ENCODE results near the gene HS3ST3A1.

HS3ST3A1 gene

DNA sequence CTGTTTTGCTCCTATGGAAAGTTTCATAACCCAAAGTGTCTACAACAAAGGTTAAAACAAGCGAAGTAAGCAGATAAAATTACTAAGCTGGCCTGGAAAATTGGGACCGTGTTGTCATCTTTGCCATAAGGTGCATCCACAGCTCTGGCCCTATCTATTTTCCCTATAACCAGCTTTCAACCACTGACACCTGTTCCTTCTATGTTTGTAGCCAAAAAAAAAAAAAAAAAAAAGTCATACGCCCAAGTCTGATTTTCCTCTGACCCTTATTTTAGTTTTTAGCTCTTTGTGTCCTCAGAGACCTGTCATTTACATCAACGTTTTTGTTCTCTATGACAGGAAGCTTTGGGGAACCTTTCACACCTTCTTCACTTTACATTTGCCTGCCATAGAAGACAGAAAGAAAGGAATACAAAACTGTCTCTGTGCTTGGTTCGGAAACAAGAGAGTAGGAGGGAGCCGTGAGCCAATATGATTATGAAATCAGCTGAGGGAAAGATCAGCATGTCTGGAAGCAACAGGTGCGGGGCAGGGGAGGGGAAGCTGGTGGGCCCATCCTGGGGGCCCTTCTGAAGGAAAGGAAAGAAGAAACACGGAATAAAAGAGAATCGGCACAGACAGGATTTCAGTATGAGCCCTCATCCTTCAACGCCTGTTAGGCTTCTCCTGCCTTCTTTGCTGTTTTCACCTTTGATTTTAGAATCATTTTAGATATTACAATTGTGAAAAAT lies 8.5 kb downstream of the HS3ST3A1 start:
- Mint-ChIP-seq H3K27ac (no peak overlapping the region), H3K27me3 (peaks cover 15% of the 10 kb centered on the region), H3K4me3 (no peak overlapping the region), H3K9me3 (no peaks in the 10 kb centered on the region), H3K36me3 (ENCODE audit: low read depth) (no peaks in the 10 kb centered on the region), H3K4me1 (ENCODE audit: low read depth) (no peaks in the 10 kb centered on the region)

DNA sequence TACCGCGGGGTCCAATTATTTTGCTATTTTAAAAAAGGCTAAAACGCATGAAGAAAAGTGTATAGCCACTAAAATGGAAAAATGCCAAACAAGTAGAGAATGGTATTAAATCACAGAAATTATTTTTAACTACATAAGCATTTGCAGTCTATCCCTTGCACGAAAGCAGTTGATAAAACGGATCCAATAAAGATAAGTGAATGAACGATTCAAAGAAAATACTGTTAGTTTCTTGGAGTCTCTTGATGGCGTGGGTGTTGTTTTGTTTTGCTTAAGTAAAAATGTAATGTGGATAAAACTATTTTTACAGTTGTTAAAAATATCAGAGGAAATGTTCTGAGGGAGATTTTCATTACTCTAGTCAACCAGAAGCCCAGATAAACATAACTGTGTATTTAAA lies 9.3 kb downstream of the HS3ST3A1 start:
- Mint-ChIP-seq H3K4me1 (ENCODE audit: low read depth) (no peaks in the 10 kb centered on the region), H3K27ac (no peak overlapping the region), H3K9me3 (no peaks in the 10 kb centered on the region)

DNA sequence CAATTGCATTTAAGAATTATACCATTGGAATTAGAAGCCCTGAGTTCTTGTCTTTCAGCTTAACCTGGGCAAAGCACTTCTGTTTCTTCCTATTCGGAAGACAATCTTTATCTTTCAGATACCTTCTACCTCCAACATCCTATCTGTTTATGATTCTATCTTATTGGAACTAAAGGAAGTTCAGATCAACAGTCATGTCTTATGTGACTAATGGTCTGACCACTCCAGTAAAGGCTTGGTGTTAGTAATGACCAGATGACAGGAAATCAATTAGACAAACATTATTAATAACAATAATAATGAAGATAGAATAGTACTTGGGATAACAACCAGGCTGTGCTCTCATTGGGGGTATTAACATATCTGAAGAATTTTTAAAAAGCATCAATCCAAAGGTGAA lies 11.3 kb downstream of the HS3ST3A1 start:
- peaks cover 6% of the 10 kb centered on the region for H3K27me3 Mint-ChIP-seq
- H3K36me3 Mint-ChIP-seq (ENCODE audit: low read depth) = no peaks in the 10 kb centered on the region
- H3K9me3 Mint-ChIP-seq = no peaks in the 10 kb centered on the region
- H3K4me3 Mint-ChIP-seq = no peak overlapping the region
- H3K4me1 Mint-ChIP-seq (ENCODE audit: low read depth) = no peaks in the 10 kb centered on the region
- H3K27ac Mint-ChIP-seq = no peak overlapping the region

More for the DNA sequence above, 9.3 kb downstream of the HS3ST3A1 start:
- Mint-ChIP-seq H3K27me3 (peaks cover 8% of the 10 kb centered on the region), H3K4me3 (no peak overlapping the region), H3K36me3 (ENCODE audit: low read depth) (no peaks in the 10 kb centered on the region)

DNA sequence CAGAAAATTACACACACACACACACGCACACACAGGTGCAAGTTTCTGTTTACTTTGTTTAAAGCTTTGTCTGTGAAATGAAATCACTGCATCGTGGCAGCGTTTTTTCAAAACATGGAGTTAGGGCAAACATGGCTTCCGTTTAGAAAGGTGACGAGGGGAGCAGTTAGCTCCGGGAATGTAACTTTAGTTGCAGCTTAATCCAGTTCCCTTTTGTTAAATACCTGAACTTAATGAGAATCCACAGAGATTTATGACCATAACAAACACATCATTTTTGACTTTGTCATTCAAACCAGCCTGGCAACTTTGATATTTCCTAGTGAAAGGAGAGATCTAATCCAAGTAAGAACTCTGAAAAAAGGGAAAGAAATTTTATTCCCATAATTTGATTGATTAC lies 12.1 kb downstream of the HS3ST3A1 start:
- Mint-ChIP-seq H3K27me3 (no peaks in the 10 kb centered on the region), H3K4me3 (no peak overlapping the region), H3K36me3 (ENCODE audit: low read depth) (no peaks in the 10 kb centered on the region), H3K9me3 (no peaks in the 10 kb centered on the region), H3K4me1 (ENCODE audit: low read depth) (no peaks in the 10 kb centered on the region), H3K27ac (no peak overlapping the region)

DNA sequence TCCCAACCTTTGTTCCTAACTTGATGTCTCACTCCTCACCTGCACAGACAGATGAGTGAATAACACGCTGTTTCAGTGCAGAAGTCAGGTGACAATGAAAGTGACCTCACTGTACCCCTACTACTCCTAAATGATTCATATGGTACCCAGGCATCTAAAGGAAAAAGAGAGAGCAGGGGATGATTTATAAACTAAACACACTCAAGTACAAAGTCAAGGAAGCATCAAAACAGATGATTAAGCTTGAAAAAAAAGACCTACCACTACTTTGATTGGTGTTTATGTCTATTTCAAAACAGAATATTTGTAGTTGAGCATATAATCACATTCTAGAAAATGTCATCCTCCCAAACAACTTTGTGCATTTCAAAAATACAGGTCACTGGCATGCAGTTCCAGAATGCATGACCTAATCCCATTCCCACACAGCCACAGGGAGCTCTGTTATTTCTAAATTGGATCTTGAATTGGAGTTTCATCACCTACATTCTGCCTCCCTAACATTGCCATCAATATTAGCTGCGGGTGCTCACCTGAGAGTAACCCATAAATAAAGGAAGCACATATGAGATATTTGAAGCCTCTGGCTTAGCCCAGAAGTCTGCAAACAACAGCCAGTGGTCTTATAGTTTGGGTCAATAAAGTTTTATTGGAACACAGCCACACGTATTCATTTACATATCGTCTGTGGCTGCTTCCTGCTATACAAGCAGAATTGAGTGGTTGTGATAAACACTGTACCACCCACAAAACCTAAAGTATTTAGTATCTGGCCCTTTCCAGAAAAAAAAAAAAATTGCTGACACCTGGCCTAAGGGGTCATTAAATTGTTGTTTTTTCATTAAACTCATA lies 14.0 kb downstream of the HS3ST3A1 start:
- no peak overlapping the region for H3K27ac Mint-ChIP-seq
- H3K27me3 Mint-ChIP-seq = peaks cover 2% of the 10 kb centered on the region
- no peaks in the 10 kb centered on the region for H3K4me1 Mint-ChIP-seq (ENCODE audit: low read depth)
- no peaks in the 10 kb centered on the region for H3K36me3 Mint-ChIP-seq (ENCODE audit: low read depth)
- H3K9me3 Mint-ChIP-seq = no peaks in the 10 kb centered on the region
- no peak overlapping the region for H3K4me3 Mint-ChIP-seq

DNA sequence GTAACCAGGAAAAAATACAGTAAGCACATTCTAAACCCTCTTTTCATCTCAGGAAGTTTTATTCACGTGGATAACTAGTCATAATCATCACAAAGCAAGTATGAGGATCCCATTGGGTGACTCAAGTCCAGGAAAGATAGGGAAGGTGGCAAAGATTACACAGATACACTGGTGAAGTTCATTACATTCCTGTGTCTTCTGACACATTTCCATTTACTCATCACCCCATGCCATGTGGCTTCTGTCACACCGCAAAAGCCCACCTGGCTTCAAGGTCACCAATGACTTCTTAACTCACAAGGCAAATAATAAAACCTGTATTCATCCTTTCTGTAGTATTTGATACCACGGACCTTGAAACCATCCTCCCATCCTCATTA lies 17.0 kb downstream of the HS3ST3A1 start:
- Mint-ChIP-seq H3K27ac (no peak overlapping the region), H3K9me3 (no peaks in the 10 kb centered on the region), H3K36me3 (ENCODE audit: low read depth) (no peaks in the 10 kb centered on the region), H3K27me3 (peaks cover 4% of the 10 kb centered on the region), H3K4me1 (ENCODE audit: low read depth) (no peaks in the 10 kb centered on the region), H3K4me3 (no peak overlapping the region)

DNA sequence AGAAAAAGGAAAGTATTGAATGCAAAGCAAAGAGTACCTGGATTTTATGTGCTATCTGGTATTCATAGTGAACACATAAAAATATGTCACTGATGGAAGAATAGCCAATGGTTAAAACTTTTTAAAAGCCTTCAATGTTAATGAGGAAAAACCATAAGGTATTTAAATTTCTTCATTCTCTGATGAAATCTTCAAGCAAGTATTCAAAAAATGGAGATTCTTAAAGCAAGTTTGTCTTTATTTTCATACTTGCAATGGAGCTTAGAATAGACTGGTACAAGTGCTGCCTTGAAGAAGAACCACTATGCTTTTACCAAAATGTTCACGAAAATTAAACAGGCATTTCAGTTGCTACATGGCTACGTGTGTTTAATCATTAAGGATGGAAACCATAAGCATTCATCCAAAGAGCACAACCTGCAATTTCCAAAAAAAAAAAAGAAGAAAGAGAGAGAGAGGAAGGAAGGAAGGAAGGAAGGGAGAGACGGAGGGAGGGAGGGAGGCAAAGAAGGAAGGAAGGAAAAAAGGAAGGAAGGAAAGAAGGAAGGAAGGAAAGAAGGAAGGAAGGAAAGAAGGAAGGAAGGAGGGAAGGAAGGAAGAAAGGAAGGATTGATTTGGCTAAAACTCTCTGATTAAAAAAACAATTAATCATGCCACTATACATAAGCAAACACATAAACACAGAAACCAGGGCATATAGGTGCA lies 17.6 kb downstream of the HS3ST3A1 start:
- no peak overlapping the region for H3K4me3 Mint-ChIP-seq
- no peaks in the 10 kb centered on the region for H3K36me3 Mint-ChIP-seq (ENCODE audit: low read depth)
- H3K9me3 Mint-ChIP-seq = no peaks in the 10 kb centered on the region
- no peaks in the 10 kb centered on the region for H3K4me1 Mint-ChIP-seq (ENCODE audit: low read depth)
- peaks cover 4% of the 10 kb centered on the region for H3K27me3 Mint-ChIP-seq
- no peak overlapping the region for H3K27ac Mint-ChIP-seq

DNA sequence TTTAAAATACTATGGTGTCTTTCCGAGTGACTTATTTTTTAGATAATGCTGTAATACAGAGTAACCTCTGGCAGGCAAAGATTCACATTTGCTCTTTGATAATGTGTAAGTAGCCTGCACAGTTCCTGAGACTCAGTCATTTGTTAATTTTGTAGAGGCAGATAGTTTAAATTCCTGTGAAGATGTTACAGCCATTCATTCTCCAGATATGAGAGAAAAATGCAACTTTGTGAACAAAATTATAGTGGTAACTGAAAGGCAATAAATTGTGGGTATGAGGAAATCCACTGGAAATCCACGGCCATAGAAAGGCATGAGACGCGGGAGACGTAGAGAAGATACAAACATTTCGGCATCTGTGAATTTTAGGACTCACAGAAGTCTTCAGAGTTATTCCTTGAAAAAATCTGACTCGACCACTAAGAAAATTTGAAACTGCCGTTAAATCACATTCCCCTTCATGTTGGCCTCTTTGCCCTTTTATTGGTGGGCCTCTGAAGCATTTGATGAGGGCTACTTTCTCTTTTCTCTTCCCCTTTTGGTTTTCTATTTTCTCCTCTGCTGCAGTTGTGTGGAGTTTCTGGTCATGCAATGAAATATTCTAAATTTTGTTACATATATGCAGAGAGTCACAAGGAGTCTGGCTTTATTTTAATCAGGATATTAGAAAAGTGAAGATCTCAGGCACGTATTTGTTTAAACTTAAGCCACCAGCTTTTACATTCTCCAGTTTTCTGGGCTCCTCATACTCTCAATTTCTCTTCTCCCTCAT lies 18.8 kb downstream of the HS3ST3A1 start:
- Mint-ChIP-seq H3K9me3 (no peaks in the 10 kb centered on the region), H3K4me3 (no peak overlapping the region), H3K27ac (no peak overlapping the region), H3K36me3 (ENCODE audit: low read depth) (no peaks in the 10 kb centered on the region), H3K4me1 (ENCODE audit: low read depth) (no peaks in the 10 kb centered on the region), H3K27me3 (peaks cover 4% of the 10 kb centered on the region)

DNA sequence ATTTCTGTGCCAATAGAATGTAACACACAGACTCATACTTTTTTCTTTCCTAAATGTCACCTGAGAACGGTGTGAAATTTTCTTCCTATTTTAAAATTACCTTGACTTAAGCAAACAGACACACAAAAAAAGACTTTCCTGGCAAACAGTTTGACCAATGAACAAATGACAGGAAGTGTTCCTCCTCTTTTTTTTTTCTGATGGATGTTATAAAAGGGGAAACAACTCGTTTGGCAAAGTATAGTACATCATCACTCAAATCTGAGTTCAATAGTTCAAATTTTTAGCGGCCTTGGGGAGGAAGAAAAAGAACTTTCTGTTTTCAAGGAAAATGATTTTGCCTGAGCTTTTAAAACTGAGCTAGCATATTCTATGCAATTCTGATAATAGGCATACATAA lies 19.8 kb downstream of the HS3ST3A1 start:
- Mint-ChIP-seq H3K27ac (no peak overlapping the region), H3K36me3 (ENCODE audit: low read depth) (no peaks in the 10 kb centered on the region), H3K9me3 (no peaks in the 10 kb centered on the region), H3K4me3 (no peak overlapping the region), H3K4me1 (ENCODE audit: low read depth) (no peaks in the 10 kb centered on the region), H3K27me3 (peaks cover 4% of the 10 kb centered on the region)

DNA sequence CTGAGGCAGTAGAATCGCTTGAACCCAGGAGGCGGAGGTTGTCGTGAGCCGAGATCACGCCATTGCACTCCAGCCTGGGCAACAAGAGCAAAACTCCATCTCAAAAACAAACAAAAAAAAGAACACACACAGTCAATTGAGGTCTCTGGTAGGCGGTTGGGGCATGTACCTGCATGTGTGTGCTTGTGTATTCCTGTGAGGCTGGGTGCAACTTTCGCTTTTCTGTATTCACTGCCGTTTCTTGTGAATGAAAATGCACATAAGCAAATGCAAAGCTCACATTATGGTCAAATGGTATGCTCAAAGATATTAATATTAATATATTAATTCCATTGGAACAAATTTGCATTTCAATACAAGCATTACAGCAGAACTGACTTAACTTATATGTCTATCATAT lies 20.9 kb downstream of the HS3ST3A1 start:
- no peak overlapping the region for H3K27ac Mint-ChIP-seq

DNA sequence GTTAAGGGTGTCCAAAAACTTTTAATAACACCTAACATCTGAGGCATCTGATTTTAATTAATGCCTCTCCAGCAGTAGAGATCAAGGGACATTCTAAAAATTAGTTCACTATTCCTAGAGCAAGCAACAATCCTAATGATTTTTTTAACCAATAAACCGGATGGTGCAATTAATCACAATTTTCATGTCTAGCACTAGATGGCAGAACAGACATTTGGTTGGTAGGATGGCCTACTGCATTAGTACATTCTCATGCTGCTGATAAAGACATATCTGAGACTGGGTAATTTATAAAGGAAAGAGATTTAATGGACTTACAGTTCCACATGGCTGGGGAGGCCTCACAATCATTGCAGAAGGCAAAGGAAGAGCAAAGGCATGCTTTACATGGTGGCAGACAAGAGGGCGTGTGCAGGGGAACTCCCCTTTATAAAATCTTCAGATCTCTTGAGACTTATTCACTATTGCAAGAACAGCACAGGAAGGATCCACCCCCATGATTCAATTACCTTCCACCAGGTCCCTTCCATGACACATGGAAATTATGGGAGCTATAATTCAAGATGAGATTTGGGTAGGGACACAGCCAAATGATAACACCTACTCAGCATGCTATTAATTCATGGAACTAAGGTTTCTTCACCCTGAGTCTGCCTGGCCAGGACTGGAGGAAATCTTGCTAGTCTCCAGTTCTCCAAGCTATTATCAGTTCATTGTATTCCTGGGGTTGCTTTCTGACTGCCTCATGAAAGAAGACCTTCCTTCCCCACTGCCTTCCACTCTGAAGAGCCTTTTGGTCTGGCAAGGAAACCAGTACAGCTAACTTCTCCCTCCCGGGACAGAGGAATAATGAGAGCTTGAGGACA lies 24.8 kb downstream of the HS3ST3A1 start:
- peaks cover 13% of the 10 kb centered on the region for H3K27me3 Mint-ChIP-seq
- H3K9me3 Mint-ChIP-seq = peaks cover 8% of the 10 kb centered on the region
- H3K4me1 Mint-ChIP-seq (ENCODE audit: low read depth) = no peaks in the 10 kb centered on the region
- no peak overlapping the region for H3K4me3 Mint-ChIP-seq
- no peaks in the 10 kb centered on the region for H3K36me3 Mint-ChIP-seq (ENCODE audit: low read depth)
- no peak overlapping the region for H3K27ac Mint-ChIP-seq

More for the DNA sequence above, 20.9 kb downstream of the HS3ST3A1 start:
- Mint-ChIP-seq H3K36me3 (ENCODE audit: low read depth) (no peaks in the 10 kb centered on the region), H3K9me3 (peaks cover 8% of the 10 kb centered on the region), H3K4me3 (no peak overlapping the region), H3K4me1 (ENCODE audit: low read depth) (no peaks in the 10 kb centered on the region), H3K27me3 (peaks cover 4% of the 10 kb centered on the region)

DNA sequence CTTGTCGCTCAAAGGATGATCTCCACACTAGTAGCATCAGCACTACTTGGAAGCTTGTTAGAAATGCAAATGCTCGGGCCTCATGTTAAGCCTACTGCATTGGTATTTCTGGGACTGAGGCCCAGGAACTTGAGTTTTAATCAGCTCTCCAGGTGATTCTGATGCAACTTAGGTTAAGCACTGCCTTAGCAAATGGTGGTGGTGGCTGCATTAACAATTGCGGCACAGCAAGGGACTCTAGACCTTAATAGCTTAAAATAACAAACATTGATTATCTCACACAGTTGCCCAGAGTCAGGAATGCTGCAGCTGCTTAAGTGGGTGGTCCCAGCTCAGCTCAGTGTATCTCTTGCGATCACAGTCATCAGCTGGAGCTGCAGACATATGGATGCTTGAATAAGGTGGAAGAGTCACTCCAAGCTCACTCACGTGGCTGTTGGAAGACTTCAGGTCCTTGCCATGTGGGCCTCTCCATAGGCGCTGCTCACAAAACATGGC lies 25.8 kb downstream of the HS3ST3A1 start:
- H3K27ac Mint-ChIP-seq = no peak overlapping the region
- H3K4me1 Mint-ChIP-seq (ENCODE audit: low read depth) = no peaks in the 10 kb centered on the region
- H3K36me3 Mint-ChIP-seq (ENCODE audit: low read depth) = no peaks in the 10 kb centered on the region
- H3K9me3 Mint-ChIP-seq = peaks cover 8% of the 10 kb centered on the region
- no peak overlapping the region for H3K4me3 Mint-ChIP-seq
- peaks cover 18% of the 10 kb centered on the region for H3K27me3 Mint-ChIP-seq

DNA sequence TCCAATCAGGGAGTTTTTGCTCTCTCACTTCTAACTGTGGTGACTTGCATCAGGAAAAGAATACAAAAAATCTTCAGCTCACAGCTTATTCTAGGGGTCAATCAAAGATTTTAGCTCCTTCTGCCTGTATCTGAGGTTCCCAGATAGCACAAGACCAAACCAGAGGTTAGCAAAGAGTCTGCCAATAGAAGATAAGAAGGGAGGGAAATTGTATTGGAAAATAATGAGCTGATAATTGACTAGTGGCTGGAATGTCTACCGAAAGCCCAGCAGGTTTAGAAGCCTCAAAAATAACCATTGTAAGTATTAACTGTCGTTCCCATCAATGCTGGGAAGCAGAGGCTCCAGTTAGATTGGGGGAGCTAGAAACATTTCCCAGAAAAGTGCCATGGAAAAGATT lies 26.3 kb downstream of the HS3ST3A1 start:
- peaks cover 8% of the 10 kb centered on the region for H3K9me3 Mint-ChIP-seq
- peaks cover 18% of the 10 kb centered on the region for H3K27me3 Mint-ChIP-seq

DNA sequence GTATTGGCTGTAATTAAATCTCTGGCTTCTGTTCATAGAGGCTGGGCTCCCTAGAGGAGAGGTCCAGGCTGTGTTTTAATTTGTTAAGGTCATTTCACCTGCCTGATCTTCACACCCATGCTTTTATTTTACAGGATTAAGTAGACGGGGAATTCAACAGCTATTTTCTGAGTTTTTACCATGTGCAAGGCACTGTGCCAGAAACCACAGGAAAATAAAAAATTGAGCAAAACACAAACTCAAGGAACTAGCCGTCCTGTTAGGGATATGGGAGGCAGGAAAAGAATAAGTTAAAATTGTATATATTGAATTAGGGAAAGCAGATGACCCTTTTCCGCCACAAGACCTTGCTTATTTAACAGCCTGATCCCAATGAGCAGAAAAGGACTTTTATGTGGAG lies 29.1 kb downstream of the HS3ST3A1 start:
- Mint-ChIP-seq H3K27ac (no peak overlapping the region), H3K36me3 (ENCODE audit: low read depth) (no peaks in the 10 kb centered on the region), H3K4me3 (no peak overlapping the region), H3K4me1 (ENCODE audit: low read depth) (no peaks in the 10 kb centered on the region), H3K9me3 (peaks cover 8% of the 10 kb centered on the region), H3K27me3 (peaks cover 22% of the 10 kb centered on the region)

More for the DNA sequence above, 26.3 kb downstream of the HS3ST3A1 start:
- no peak overlapping the region for H3K27ac Mint-ChIP-seq
- H3K4me1 Mint-ChIP-seq (ENCODE audit: low read depth) = no peaks in the 10 kb centered on the region
- H3K4me3 Mint-ChIP-seq = no peak overlapping the region
- H3K36me3 Mint-ChIP-seq (ENCODE audit: low read depth) = no peaks in the 10 kb centered on the region
